OCI-LY3 (cell line): ENCODE results near the gene CERS6.

Source experiments
- H2AFZ ChIP-seq: fragments of 200-600, 300-600 bp; shearing (Covaris generic); 2 replicates; pipeline ENCODE4 v1.6.0; 2014; ENCODE audit warnings: antibody characterized with exemption, low read depth, low read length
- H3K27ac ChIP-seq: fragments of 200-600, 300-600 bp; sonication (generic); 2 replicates; pipeline ENCODE4 v1.5.1; 2014; ENCODE audit warnings: mild to moderate bottlenecking, low read length, moderate library complexity, mixed read lengths
- H3K27me3 ChIP-seq: fragments of 200-600, 300-600 bp; sonication (generic); 2 replicates; pipeline ENCODE4 v1.6.1; 2014; ENCODE audit warnings: low read depth, low read length, mixed read lengths
- H3K36me3 ChIP-seq: fragments of 200-600, 300-600 bp; sonication (generic); replicated peaks from 2 replicates; pipeline ENCODE3; 2014; ENCODE audit warnings: low read depth, low read length, mixed read lengths
- H3K4me1 ChIP-seq: fragments of 300-600, 200-600 bp; sonication (generic); 2 replicates; pipeline ENCODE4 v1.6.1; 2014; ENCODE audit warnings: low read length, mixed read lengths
- H3K4me2 ChIP-seq: fragments of 200-600, 300-600 bp; sonication (generic); 2 replicates; pipeline ENCODE4 v1.6.1; 2014; ENCODE audit warnings: low read length, mixed read lengths
- H3K4me3 ChIP-seq: fragments of 300-600, 200-600 bp; sonication (generic); 2 replicates; pipeline ENCODE4 v1.5.1; 2014; ENCODE audit warnings: antibody characterized with exemption, mild to moderate bottlenecking, low read length, moderate library complexity
- H3K79me2 ChIP-seq: fragments of 300-600, 200-600 bp; shearing (Covaris generic); 2 replicates; pipeline ENCODE4 v1.6.1; 2014; ENCODE audit warnings: mild to moderate bottlenecking, low read length, mixed read lengths
- H3K9ac ChIP-seq: fragments of 300-600, 200-600 bp; shearing (Covaris generic); 2 replicates; pipeline ENCODE4 v1.6.0; 2014; ENCODE audit warnings: mild to moderate bottlenecking, low read length, moderate library complexity
- H3K9me3 ChIP-seq: fragments of 200-600, 300-600 bp; shearing (Covaris generic); 2 replicates; pipeline ENCODE4 v1.6.1; 2014; ENCODE audit warnings: low read length, mixed read lengths; ENCODE audit not compliant: insufficient read depth
- H4K20me1 ChIP-seq: fragments of 200-600, 300-600 bp; sonication (generic); 2 replicates; pipeline ENCODE4 v1.6.1; 2016; ENCODE audit warnings: low read length, mixed read lengths; ENCODE audit not compliant: insufficient read depth
- EZH2phosphoT487 ChIP-seq: fragments of 200-600 bp; shearing (Covaris generic); IDR thresholded peaks from 2 replicates; pipeline ENCODE4 v1.6.1; 2018; ENCODE audit warnings: antibody characterized with exemption, mixed run types, low read depth
- TF ChIP-seq, protein P1 (sequence below): fragments of 200-600, 300-600 bp; sonication (generic); IDR thresholded peaks from 2 replicates; pipeline ENCODE4 v1.5.1; 2014; ENCODE audit warnings: antibody characterized with exemption, low read length, low read depth

The CERS6 gene

DNA sequence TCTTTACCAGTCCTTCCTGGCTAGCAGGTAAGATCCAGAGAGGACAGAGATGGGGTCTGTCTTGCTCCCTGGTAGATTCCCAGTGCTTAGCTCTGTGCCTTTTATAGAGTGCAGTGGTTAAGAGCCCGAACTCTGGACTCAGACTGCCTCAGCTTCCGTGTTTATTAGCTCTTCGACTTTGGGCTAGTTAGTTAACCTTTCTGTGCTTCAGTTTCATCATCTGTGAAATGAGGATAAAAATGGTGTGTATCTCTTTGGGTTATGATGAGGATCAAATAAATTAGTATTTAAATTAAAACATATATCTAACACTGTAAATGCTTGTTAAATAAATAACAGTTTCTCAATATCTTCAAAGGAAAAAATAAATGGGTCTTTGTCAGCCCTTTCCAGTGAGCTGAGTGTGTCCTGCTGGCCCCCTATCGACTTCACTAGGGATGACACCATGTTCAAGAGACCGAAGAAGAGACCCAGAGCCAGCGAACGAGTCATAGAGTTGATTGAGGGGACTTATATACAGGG lies 38.2 kb downstream of the CERS6 start:
- peaks cover 28% of the 10 kb centered on the region; the same call in 1 of the 2 replicates for H3K79me2 ChIP-seq
- peak overlapping the region; percentile 63 for H3K4me2 ChIP-seq

DNA sequence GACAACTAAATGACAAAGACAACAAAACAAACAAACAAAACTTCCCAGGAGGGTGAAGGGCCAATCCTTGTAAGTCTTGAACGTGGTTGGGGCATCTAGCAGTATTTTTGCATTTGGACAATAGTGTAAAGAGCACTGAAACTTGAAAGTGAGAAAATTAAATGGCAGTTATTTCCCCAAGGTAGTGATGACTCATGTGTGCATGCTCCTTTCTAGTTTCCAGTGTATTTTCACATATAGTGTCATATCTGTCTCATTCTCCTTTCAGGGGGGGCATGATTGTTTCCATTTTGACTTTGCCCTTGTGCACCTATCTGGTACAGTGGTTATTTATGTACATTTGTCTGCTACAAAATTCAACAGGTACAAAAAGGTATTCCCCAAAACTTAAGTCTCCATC lies 39.5 kb downstream of the CERS6 start:
- peaks cover 8% of the 10 kb centered on the region for H3K36me3 ChIP-seq
- H4K20me1 ChIP-seq, result peaks cover 38% of the 10 kb centered on the region
- H3K9ac ChIP-seq, result no peak overlapping the region
- peaks cover 33% of the 10 kb centered on the region for H3K4me1 ChIP-seq
- peak overlapping the region; percentile 42; the same call in 1 of the 2 replicates for H3K4me3 ChIP-seq
- 0 out of 2 replicates have a peak, but pooled peaks cover 6% of the 10 kb centered on the region for H3K9me3 ChIP-seq
- peaks cover 27% of the 10 kb centered on the region; the same call in 1 of the 2 replicates for H3K79me2 ChIP-seq
- no peak for TF ChIP-seq EZH2phosphoT487
- TF ChIP-seq, protein P1, sequence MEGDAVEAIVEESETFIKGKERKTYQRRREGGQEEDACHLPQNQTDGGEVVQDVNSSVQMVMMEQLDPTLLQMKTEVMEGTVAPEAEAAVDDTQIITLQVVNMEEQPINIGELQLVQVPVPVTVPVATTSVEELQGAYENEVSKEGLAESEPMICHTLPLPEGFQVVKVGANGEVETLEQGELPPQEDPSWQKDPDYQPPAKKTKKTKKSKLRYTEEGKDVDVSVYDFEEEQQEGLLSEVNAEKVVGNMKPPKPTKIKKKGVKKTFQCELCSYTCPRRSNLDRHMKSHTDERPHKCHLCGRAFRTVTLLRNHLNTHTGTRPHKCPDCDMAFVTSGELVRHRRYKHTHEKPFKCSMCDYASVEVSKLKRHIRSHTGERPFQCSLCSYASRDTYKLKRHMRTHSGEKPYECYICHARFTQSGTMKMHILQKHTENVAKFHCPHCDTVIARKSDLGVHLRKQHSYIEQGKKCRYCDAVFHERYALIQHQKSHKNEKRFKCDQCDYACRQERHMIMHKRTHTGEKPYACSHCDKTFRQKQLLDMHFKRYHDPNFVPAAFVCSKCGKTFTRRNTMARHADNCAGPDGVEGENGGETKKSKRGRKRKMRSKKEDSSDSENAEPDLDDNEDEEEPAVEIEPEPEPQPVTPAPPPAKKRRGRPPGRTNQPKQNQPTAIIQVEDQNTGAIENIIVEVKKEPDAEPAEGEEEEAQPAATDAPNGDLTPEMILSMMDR, result no peak
- H3K4me2 ChIP-seq, result peak overlapping the region; percentile 63
- 0 out of 2 replicates have a peak, but pooled peaks cover 16% of the 10 kb centered on the region for H3K27me3 ChIP-seq
- H3K27ac ChIP-seq, result no peak overlapping the region
- no peak overlapping the region for H2AFZ ChIP-seq

More for the DNA sequence above, 38.2 kb downstream of the CERS6 start:
- Histone ChIP-seq H3K9ac (no peak overlapping the region), H2AFZ (no peak overlapping the region), H3K27ac (no peak overlapping the region), H4K20me1 (peaks cover 40% of the 10 kb centered on the region), H3K27me3 (0 out of 2 replicates have a peak, but pooled peaks cover 12% of the 10 kb centered on the region), H3K4me3 (no peak overlapping the region), H3K36me3 (peaks cover 3% of the 10 kb centered on the region), H3K4me1 (peaks cover 43% of the 10 kb centered on the region), H3K9me3 (0 out of 2 replicates have a peak, but pooled peaks cover 4% of the 10 kb centered on the region)
- TF ChIP-seq, protein P1, result peak; percentile 78
- no peak for TF ChIP-seq EZH2phosphoT487

DNA sequence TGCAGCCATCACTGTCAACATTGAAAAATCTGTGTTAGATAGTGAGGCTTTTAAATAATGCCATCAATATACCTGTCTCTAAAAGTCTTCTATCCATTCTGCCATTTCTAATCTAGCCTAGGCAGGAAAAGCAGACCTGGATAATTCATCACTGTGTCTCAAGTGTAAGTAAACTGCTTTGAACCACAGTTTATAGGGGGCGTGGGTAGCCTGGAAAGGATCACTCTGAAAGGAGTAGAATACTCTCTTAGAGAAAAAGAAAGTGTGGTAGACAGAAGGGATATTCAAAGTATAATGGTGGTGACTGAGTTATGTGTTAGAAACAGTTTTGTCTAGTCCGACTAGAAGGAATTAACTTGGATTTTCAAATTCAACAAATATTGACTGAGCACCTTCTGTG lies 40.8 kb downstream of the CERS6 start:
- Histone ChIP-seq H3K4me3 (no peak overlapping the region), H2AFZ (no peak overlapping the region), H3K27me3 (0 out of 2 replicates have a peak, but pooled peaks cover 16% of the 10 kb centered on the region)

GRCh38 chr2:168499500-168499899 lies 43.4 kb downstream of the CERS6 start:
- Histone ChIP-seq H3K4me3 (no peak overlapping the region), H3K27ac (no peak overlapping the region), H3K79me2 (peaks cover 29% of the 10 kb centered on the region), H3K27me3 (0 out of 2 replicates have a peak, but pooled peaks cover 16% of the 10 kb centered on the region), H3K36me3 (peaks cover 18% of the 10 kb centered on the region), H3K9ac (no peak overlapping the region), H4K20me1 (peaks cover 32% of the 10 kb centered on the region), H2AFZ (no peak overlapping the region), H3K4me2 (no peak overlapping the region), H3K4me1 (peaks cover 21% of the 10 kb centered on the region), H3K9me3 (0 out of 2 replicates have a peak, but pooled peaks cover 6% of the 10 kb centered on the region)
- no peak for TF ChIP-seq EZH2phosphoT487
- TF ChIP-seq, protein P1, result no peak

More for the DNA sequence above, 40.8 kb downstream of the CERS6 start:
- Histone ChIP-seq H3K4me2 (no peak overlapping the region), H4K20me1 (peaks cover 34% of the 10 kb centered on the region), H3K4me1 (peaks cover 22% of the 10 kb centered on the region), H3K79me2 (peaks cover 27% of the 10 kb centered on the region; the same call in 1 of the 2 replicates), H3K27ac (no peak overlapping the region), H3K9ac (no peak overlapping the region), H3K36me3 (peaks cover 12% of the 10 kb centered on the region), H3K9me3 (0 out of 2 replicates have a peak, but pooled peaks cover 6% of the 10 kb centered on the region)
- TF ChIP-seq EZH2phosphoT487, result no peak
- TF ChIP-seq, protein P1, result no peak
